Mucosa of rectum (tissue), 2 donors: ENCODE results near the gene SGMS1.

ENCODE experiments used
- H3K27ac ChIP-seq, 2 donors: one replicate each; pipeline ENCODE4 v1.7.0; 2013; ENCODE audit warnings: inconsistent platforms in 2 of 2, low read depth in 2 of 2, low read length in 2 of 2
- H3K27me3 ChIP-seq, 2 donors: one replicate each; pipeline ENCODE4 v1.7.0; 2013; ENCODE audit warnings: low read length in 2 of 2; ENCODE audit not compliant: control insufficient read depth in 2 of 2, insufficient read depth in 2 of 2
- H3K36me3 ChIP-seq, 2 donors: one replicate each; pipeline ENCODE4 v1.7.0; 2013; ENCODE audit warnings: low read length in 2 of 2; ENCODE audit not compliant: control insufficient read depth in 2 of 2, insufficient read depth in 2 of 2
- H3K4me1 ChIP-seq, 2 donors: one replicate each; pipeline ENCODE4 v1.7.0; 2013; ENCODE audit warnings: low read length in 2 of 2, mild to moderate bottlenecking in 1 of 2; ENCODE audit not compliant: control insufficient read depth in 2 of 2, insufficient read depth in 2 of 2
- H3K4me3 ChIP-seq, 2 donors: one replicate each; pipeline ENCODE4 v1.7.0; 2013; ENCODE audit warnings: low read length in 2 of 2
- H3K9ac ChIP-seq, 2 donors: one replicate each; pipeline ENCODE4 v1.7.0; 2013; ENCODE audit warnings: low read length in 2 of 2, low read depth in 1 of 2, mild to moderate bottlenecking in 1 of 2
- H3K9me3 ChIP-seq, 2 donors: one replicate each; pipeline ENCODE4 v1.7.0; 2013; ENCODE audit warnings: low read length in 2 of 2; ENCODE audit not compliant: control insufficient read depth in 2 of 2
- donor health status: healthy.
- donor health status: Normal muscosa, but diverticular disease.

Gene SGMS1

DNA sequence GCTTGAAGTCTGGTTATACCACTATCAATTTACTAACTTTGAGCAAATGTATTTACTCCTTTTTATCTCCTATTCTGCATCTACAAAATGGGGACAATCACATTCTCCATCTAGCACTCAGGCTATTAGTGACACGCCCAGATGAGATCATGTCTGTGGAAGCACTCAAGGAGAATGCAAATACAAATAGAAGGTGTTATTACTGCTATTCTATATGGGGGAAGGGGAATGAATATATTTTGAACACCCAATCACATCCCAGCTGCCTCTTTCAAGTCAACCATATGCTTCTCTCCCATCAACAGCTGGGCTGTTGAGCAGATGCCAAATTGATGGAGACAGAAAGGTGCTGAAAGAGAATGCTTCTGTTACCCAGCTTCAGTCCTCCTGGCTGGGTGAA is 23.5 kb downstream of the SGMS1 start:
- Histone ChIP-seq H3K4me1 (peaks cover 5 to 17% of the 10 kb centered on the region in 2 donors), H3K9me3 (no peaks in the 10 kb centered on the region), H3K36me3 (no peaks in the 10 kb centered on the region), H3K27me3 (no peaks in the 10 kb centered on the region), H3K9ac (no peak overlapping the region), H3K4me3 (no peak overlapping the region), H3K27ac (no peak overlapping the region)

GRCh38 chr10:50596897-50597296 is 26.9 kb downstream of the SGMS1 start:
- Histone ChIP-seq H3K9me3 (no peaks in the 10 kb centered on the region), H3K4me1 (peaks cover 0 to 3% of the 10 kb centered on the region in 2 donors), H3K27ac (no peak overlapping the region), H3K9ac (no peak overlapping the region), H3K36me3 (no peaks in the 10 kb centered on the region), H3K4me3 (no peak overlapping the region), H3K27me3 (no peaks in the 10 kb centered on the region)

DNA sequence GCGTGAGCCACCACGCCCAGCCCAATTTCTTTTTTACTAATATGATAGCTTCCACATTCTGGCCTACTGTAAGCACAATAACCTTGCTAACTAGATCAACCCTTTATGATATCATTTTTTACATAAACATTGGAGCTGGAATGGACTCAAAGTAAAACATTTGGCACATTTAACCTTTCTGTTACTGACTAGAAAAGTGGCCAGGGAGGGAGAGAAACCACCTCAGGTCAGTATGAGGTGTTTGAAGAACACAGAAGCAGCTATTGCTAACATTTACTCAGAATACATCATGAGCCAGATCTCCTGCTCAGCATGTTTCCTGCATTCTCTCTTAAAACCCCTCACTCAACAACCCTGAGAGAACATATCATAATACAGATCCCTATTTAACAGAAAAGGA is 27.3 kb downstream of the SGMS1 start:
- H3K27ac ChIP-seq, result no peak overlapping the region
- H3K9ac ChIP-seq, result no peak overlapping the region
- no peaks in the 10 kb centered on the region for H3K27me3 ChIP-seq
- H3K9me3 ChIP-seq, result no peaks in the 10 kb centered on the region
- H3K4me3 ChIP-seq, result no peak overlapping the region
- H3K36me3 ChIP-seq, result no peaks in the 10 kb centered on the region
- peaks cover 0 to 3% of the 10 kb centered on the region in 2 donors for H3K4me1 ChIP-seq

DNA sequence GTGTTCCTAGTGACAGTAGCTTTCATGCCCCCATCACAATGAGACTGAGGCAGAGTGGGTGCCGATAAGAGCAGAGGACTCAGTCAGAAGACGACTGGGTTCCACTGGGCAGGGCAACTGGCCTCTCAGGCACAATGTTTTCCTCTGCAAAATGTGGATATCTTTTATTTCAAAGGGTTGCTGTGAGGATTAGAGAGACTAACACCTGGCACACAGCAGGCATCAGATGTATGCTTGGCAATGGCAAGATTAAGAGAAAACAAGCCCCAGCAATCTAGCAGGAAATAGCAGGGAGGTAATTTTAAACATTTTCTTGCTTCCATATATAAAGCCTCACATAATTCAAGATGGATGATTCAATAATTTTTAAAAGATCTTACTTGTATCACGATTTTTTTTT is 28.0 kb downstream of the SGMS1 start:
- Histone ChIP-seq H3K9ac (no peak overlapping the region), H3K36me3 (no peaks in the 10 kb centered on the region), H3K27ac (no peak overlapping the region), H3K4me1 (peaks cover 0 to 3% of the 10 kb centered on the region in 2 donors), H3K9me3 (no peaks in the 10 kb centered on the region), H3K4me3 (no peak overlapping the region), H3K27me3 (no peaks in the 10 kb centered on the region)

DNA sequence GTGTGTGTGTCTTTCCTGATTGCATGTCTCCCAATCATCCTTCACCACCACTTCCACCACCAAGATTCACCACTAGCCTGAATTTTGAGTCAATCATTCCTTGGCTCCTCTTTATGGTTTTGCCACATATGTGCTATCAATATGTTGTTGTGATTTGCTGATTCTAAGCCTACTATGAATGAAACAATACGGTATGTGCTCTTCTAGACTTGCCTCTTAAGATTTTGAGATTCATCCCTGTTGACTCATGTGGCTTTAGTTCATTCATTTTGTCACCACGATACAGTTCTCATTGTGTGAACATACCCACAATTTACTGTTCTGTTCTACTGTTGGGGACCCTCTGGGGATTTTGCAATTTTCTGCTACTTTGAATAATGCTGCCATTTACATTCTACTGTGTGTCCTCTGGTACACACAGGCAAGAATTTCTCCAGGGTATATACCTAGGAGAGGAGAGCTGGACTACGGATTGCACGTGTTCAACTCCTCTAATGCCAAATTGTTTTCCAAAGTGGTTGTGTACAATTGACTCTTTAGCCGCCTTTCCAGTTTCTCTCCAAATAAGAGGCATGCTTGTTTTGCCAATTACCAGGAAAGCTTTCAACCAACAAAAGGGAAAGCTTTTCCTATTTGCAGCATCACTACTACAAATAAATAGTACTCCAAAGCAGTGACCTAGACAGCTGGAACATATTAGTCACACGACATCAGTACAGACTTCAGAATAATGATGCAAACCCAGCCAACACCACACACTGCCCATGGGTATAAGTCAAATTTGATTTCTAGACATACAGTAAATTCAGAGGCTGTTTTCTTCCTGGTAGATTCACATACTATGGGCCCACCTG is 30.0 kb downstream of the SGMS1 start:
- Histone ChIP-seq H3K4me1 (peaks cover 0 to 3% of the 10 kb centered on the region in 2 donors), H3K9ac (no peak overlapping the region), H3K27ac (no peak overlapping the region), H3K4me3 (no peak overlapping the region), H3K9me3 (no peaks in the 10 kb centered on the region), H3K27me3 (no peaks in the 10 kb centered on the region), H3K36me3 (peaks cover 0 to 6% of the 10 kb centered on the region in 2 donors)

DNA sequence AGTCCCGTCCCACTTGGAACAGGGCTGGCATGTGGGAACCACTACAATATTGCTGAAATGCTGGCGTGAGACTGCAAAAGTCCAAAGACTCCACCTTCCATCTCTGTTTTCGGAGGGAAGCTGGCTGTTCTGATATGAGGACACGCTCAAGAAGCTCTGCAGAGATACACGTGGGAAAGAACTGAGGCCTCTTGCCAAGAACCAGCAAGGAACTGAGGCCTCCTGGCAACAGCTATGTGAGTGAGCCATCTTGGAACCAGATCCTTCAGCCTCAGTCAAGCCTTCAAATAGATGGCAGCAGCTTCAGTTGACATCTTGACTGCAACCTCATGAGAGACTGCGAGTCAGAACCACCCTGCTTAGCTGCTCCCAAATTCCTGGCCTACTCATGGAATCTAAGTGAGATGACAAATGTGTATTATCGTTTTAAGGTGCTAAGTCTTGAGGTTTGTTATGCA is 30.8 kb downstream of the SGMS1 start:
- peaks cover 5 to 6% of the 10 kb centered on the region in 2 donors for H3K36me3 ChIP-seq
- no peak overlapping the region for H3K4me3 ChIP-seq
- H3K27me3 ChIP-seq, result no peaks in the 10 kb centered on the region
- H3K9ac ChIP-seq, result no peak overlapping the region
- H3K4me1 ChIP-seq, result peaks cover 0 to 3% of the 10 kb centered on the region in 2 donors
- no peaks in the 10 kb centered on the region for H3K9me3 ChIP-seq
- H3K27ac ChIP-seq, result no peak overlapping the region

- H3K4me1 ChIP-seq, result no peaks in the 10 kb centered on the region
- H3K36me3 ChIP-seq, result peaks cover 6% of the 10 kb centered on the region in 2 donors
- no peaks in the 10 kb centered on the region for H3K9me3 ChIP-seq
- H3K9ac ChIP-seq, result no peak overlapping the region
- no peaks in the 10 kb centered on the region for H3K27me3 ChIP-seq
- H3K4me3 ChIP-seq, result no peak overlapping the region
- H3K27ac ChIP-seq, result no peak overlapping the region
Observed at GRCh38 chr10:50590935-50591334, 32.8 kb downstream of the SGMS1 start.

DNA sequence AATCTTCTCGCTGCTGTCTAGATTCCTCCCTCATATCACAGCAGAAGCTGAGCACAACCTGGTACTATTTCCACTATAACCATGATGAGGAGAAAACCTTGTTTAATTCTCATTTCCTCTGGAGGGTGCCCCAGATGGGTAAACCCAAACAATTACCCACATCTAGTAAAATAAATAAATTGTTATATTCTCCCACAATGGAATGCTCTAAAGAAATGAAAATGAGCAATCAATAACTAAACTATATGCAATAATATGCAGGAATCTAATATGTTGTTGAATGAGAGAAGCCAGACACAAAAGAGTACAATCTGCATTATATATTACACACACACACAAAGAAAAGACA is 37.0 kb downstream of the SGMS1 start:
- Histone ChIP-seq H3K4me1 (no peaks in the 10 kb centered on the region), H3K27ac (no peak overlapping the region), H3K4me3 (no peak overlapping the region), H3K9me3 (no peaks in the 10 kb centered on the region), H3K27me3 (no peaks in the 10 kb centered on the region), H3K9ac (no peak overlapping the region), H3K36me3 (peaks cover 6 to 9% of the 10 kb centered on the region in 2 donors)

GRCh38 chr10:50585921-50586739 is 37.6 kb downstream of the SGMS1 start:
- no peaks in the 10 kb centered on the region for H3K27me3 ChIP-seq
- H3K4me1 ChIP-seq, result peaks cover 0 to 2% of the 10 kb centered on the region in 2 donors
- no peaks in the 10 kb centered on the region for H3K9me3 ChIP-seq
- H3K9ac ChIP-seq, result no peak overlapping the region
- no peak overlapping the region for H3K27ac ChIP-seq
- no peak overlapping the region for H3K4me3 ChIP-seq
- H3K36me3 ChIP-seq, result peaks cover 6 to 9% of the 10 kb centered on the region in 2 donors
